Measurements from ENCODE around the gene RFX7.

Gene RFX7

GRCh38 chr15:56251315-56252095 lies 7.8 kb upstream of the RFX7 start:
- H3K4me1 ChIP-seq (ENCODE audit: control insufficient read depth, insufficient read depth, low read length): no peaks in the 10 kb centered on the region
- no peak overlapping the region for H3K27ac ChIP-seq (ENCODE audit: low read depth, low read length)
- H3K9ac ChIP-seq (ENCODE audit: low read length): no peak overlapping the region
- H3K4me3 ChIP-seq (ENCODE audit: low read length): no peak overlapping the region
- no peaks in the 10 kb centered on the region for H3K27me3 ChIP-seq (ENCODE audit: control insufficient read depth, insufficient read depth, low read length)
- no peaks in the 10 kb centered on the region for H3K36me3 ChIP-seq (ENCODE audit: control insufficient read depth, insufficient read depth, low read length)

- no peaks in the 10 kb centered on the region for H3K27me3 ChIP-seq (ENCODE audit: control insufficient read depth, insufficient read depth, low read length)
Measured at GRCh38 chr15:56250626-56251025, 6.9 kb upstream of the RFX7 start.

GRCh38 chr15:56249092-56249491 lies 5.4 kb upstream of the RFX7 start:
- H3K9ac ChIP-seq (ENCODE audit: low read length): no peak overlapping the region
- H3K36me3 ChIP-seq (ENCODE audit: control insufficient read depth, insufficient read depth, low read length): no peaks in the 10 kb centered on the region
- no peak overlapping the region for H3K27ac ChIP-seq (ENCODE audit: low read depth, low read length)

More at GRCh38 chr15:56250626-56251025, 6.9 kb upstream of the RFX7 start:
- Histone ChIP-seq H3K4me3 (ENCODE audit: low read length) (no peak overlapping the region), H3K9ac (ENCODE audit: low read length) (no peak overlapping the region), H3K27ac (ENCODE audit: low read depth, low read length) (no peak overlapping the region), H3K36me3 (ENCODE audit: control insufficient read depth, insufficient read depth, low read length) (no peaks in the 10 kb centered on the region), H3K4me1 (ENCODE audit: control insufficient read depth, insufficient read depth, low read length) (no peaks in the 10 kb centered on the region)

GRCh38 chr15:56248311-56248992 lies 4.8 kb upstream of the RFX7 start:
- H3K9ac ChIP-seq (ENCODE audit: low read length): no peak overlapping the region
- no peak overlapping the region for H3K4me3 ChIP-seq (ENCODE audit: low read length)
- no peaks in the 10 kb centered on the region for H3K4me1 ChIP-seq (ENCODE audit: control insufficient read depth, insufficient read depth, low read length)
- no peak overlapping the region for H3K27ac ChIP-seq (ENCODE audit: low read depth, low read length)
- no peaks in the 10 kb centered on the region for H3K27me3 ChIP-seq (ENCODE audit: control insufficient read depth, insufficient read depth, low read length)
- H3K36me3 ChIP-seq (ENCODE audit: control insufficient read depth, insufficient read depth, low read length): no peaks in the 10 kb centered on the region

More at GRCh38 chr15:56249092-56249491, 5.4 kb upstream of the RFX7 start:
- Histone ChIP-seq H3K4me1 (ENCODE audit: control insufficient read depth, insufficient read depth, low read length) (no peaks in the 10 kb centered on the region), H3K27me3 (ENCODE audit: control insufficient read depth, insufficient read depth, low read length) (no peaks in the 10 kb centered on the region), H3K4me3 (ENCODE audit: low read length) (no peak overlapping the region)

- H3K4me3 ChIP-seq (ENCODE audit: low read length): no peak overlapping the region
- no peaks in the 10 kb centered on the region for H3K27me3 ChIP-seq (ENCODE audit: control insufficient read depth, insufficient read depth, low read length)
- H3K4me1 ChIP-seq (ENCODE audit: control insufficient read depth, insufficient read depth, low read length): no peaks in the 10 kb centered on the region
- H3K36me3 ChIP-seq (ENCODE audit: control insufficient read depth, insufficient read depth, low read length): no peaks in the 10 kb centered on the region
- no peak overlapping the region for H3K27ac ChIP-seq (ENCODE audit: low read depth, low read length)
- no peak overlapping the region for H3K9ac ChIP-seq (ENCODE audit: low read length)
Measured at GRCh38 chr15:56247266-56247665, 3.6 kb upstream of the RFX7 start.

- H3K4me1 ChIP-seq (ENCODE audit: control insufficient read depth, insufficient read depth, low read length): no peaks in the 10 kb centered on the region
- no peak overlapping the region for H3K9ac ChIP-seq (ENCODE audit: low read length)
- H3K36me3 ChIP-seq (ENCODE audit: control insufficient read depth, insufficient read depth, low read length): no peaks in the 10 kb centered on the region
- H3K4me3 ChIP-seq (ENCODE audit: low read length): peak overlapping the region; percentile 53
- no peak overlapping the region for H3K27ac ChIP-seq (ENCODE audit: low read depth, low read length)
- H3K27me3 ChIP-seq (ENCODE audit: control insufficient read depth, insufficient read depth, low read length): no peaks in the 10 kb centered on the region
Measured at GRCh38 chr15:56245871-56246814, 2.5 kb upstream of the RFX7 start.

GRCh38 chr15:56244811-56245576 lies 1.3 kb upstream of the RFX7 start:
- Histone ChIP-seq H3K4me1 (ENCODE audit: control insufficient read depth, insufficient read depth, low read length) (no peaks in the 10 kb centered on the region), H3K36me3 (ENCODE audit: control insufficient read depth, insufficient read depth, low read length) (no peaks in the 10 kb centered on the region), H3K27ac (ENCODE audit: low read depth, low read length) (no peak overlapping the region), H3K4me3 (ENCODE audit: low read length) (peak overlapping the region; percentile 67), H3K27me3 (ENCODE audit: control insufficient read depth, insufficient read depth, low read length) (no peaks in the 10 kb centered on the region), H3K9ac (ENCODE audit: low read length) (no peak overlapping the region)

GRCh38 chr15:56244038-56244810 lies 545 bp upstream of the RFX7 start:
- Histone ChIP-seq H3K4me3 (ENCODE audit: low read length) (peak overlapping the region; percentile 67), H3K27me3 (ENCODE audit: control insufficient read depth, insufficient read depth, low read length) (no peaks in the 10 kb centered on the region), H3K9ac (ENCODE audit: low read length) (peak overlapping the region; percentile 32), H3K36me3 (ENCODE audit: control insufficient read depth, insufficient read depth, low read length) (no peaks in the 10 kb centered on the region), H3K4me1 (ENCODE audit: control insufficient read depth, insufficient read depth, low read length) (no peaks in the 10 kb centered on the region), H3K27ac (ENCODE audit: low read depth, low read length) (peak overlapping the region; percentile 72)

GRCh38 chr15:56242576-56243162 lies 1.0 kb downstream of the RFX7 start:
- Histone ChIP-seq H3K27ac (ENCODE audit: low read depth, low read length) (no peak overlapping the region), H3K27me3 (ENCODE audit: control insufficient read depth, insufficient read depth, low read length) (no peaks in the 10 kb centered on the region), H3K4me1 (ENCODE audit: control insufficient read depth, insufficient read depth, low read length) (no peaks in the 10 kb centered on the region), H3K36me3 (ENCODE audit: control insufficient read depth, insufficient read depth, low read length) (no peaks in the 10 kb centered on the region), H3K4me3 (ENCODE audit: low read length) (peak overlapping the region; percentile 67), H3K9ac (ENCODE audit: low read length) (peak overlapping the region; percentile 43)

- H3K27ac ChIP-seq (ENCODE audit: low read depth, low read length): no peak overlapping the region
- no peaks in the 10 kb centered on the region for H3K4me1 ChIP-seq (ENCODE audit: control insufficient read depth, insufficient read depth, low read length)
- no peaks in the 10 kb centered on the region for H3K36me3 ChIP-seq (ENCODE audit: control insufficient read depth, insufficient read depth, low read length)
- no peak overlapping the region for H3K4me3 ChIP-seq (ENCODE audit: low read length)
- H3K9ac ChIP-seq (ENCODE audit: low read length): no peak overlapping the region
- no peaks in the 10 kb centered on the region for H3K27me3 ChIP-seq (ENCODE audit: control insufficient read depth, insufficient read depth, low read length)
Measured at GRCh38 chr15:56241374-56242105, 2.1 kb downstream of the RFX7 start.
